ENCODE data around the gene KATNAL2. TPM values are rescaled to one million over a fixed set of nuclear protein-coding genes. Genes with fewer than 3 reads are reported as not detected.

KATNAL2 gene
- total RNA-seq, 4 donors from 2014 or later, result 2.8 to 14.3 (median 3.6) TPM; not detected in 1

DNA sequence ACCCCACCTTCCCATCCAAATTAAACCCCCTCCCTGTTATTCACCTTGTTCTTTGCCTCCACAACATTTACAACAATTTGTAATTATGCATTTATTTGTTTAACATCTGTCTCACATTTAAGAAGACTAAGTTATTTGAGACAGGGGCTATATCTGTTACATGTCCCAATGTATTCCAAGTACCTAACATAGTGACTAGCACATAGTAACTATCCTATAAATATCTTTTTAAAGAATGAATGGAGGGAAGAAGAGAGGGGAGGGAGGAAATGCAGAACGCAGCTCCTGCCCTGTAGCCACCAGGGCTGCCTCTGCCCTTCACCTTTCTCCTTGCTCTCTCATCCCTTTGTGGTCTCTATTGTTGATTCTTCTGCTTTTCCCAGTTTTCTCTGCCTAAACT, 192.3 kb downstream of the KATNAL2 start:
- no peak for TF ChIP-seq POLR2A (IDR thresholded peaks at IDR 0.05)
- TF ChIP-seq, protein P1, sequence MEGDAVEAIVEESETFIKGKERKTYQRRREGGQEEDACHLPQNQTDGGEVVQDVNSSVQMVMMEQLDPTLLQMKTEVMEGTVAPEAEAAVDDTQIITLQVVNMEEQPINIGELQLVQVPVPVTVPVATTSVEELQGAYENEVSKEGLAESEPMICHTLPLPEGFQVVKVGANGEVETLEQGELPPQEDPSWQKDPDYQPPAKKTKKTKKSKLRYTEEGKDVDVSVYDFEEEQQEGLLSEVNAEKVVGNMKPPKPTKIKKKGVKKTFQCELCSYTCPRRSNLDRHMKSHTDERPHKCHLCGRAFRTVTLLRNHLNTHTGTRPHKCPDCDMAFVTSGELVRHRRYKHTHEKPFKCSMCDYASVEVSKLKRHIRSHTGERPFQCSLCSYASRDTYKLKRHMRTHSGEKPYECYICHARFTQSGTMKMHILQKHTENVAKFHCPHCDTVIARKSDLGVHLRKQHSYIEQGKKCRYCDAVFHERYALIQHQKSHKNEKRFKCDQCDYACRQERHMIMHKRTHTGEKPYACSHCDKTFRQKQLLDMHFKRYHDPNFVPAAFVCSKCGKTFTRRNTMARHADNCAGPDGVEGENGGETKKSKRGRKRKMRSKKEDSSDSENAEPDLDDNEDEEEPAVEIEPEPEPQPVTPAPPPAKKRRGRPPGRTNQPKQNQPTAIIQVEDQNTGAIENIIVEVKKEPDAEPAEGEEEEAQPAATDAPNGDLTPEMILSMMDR (IDR thresholded peaks at IDR 0.05), result no peak
- no peaks in the 10 kb centered on the region for H3K36me3 ChIP-seq
- H3K27ac ChIP-seq, result no peak overlapping the region
- no peaks in the 10 kb centered on the region for H3K27me3 ChIP-seq
- H3K9me3 ChIP-seq, result no peaks in the 10 kb centered on the region
- intact Hi-C loops (cut with DNase I; ENCODE audit: low total_unique reads), result no loop called here
- no peak overlapping the region for H3K4me3 ChIP-seq
- H3K4me1 ChIP-seq, result no peaks in the 10 kb centered on the region
- DNase-seq, result no peak

DNA sequence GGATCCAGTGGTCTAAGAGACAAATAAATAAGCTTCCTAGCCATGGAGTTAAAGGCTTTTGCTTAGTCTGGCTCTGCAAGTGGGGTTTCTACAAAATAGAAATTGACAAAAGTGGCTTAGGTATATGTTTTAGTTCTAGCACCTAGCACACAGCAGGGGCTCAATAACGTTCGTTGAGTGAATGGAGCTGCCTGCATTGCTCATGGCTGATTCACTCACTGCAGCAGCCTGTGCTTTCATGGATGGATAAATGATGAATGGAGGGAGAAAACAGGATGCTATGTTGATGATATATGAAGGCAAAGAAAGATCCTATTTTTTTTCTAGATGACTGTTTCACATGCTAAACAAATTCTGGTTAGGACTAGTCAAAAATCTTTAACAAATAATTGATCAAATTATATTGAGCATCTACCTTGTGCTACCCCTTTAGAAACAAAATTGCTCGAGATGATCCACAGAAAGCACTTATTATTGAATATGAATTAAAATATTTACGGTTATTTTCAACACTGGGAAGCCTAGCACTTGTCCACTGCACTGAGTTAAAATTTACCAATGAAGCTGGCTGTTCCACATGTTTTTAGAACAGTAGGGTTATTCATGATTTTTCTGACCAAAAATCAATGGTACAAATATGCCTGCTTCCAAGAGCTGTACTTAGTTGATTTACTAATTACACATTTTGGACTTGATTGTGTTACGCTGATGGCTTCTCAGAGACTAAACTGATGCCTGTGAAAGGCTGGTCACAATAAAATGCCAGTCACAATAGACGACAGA, 193.3 kb downstream of the KATNAL2 start:
- Histone ChIP-seq H3K4me3 (no peak overlapping the region), H3K27me3 (no peaks in the 10 kb centered on the region), H3K36me3 (no peaks in the 10 kb centered on the region), H3K27ac (no peak overlapping the region), H3K9me3 (no peaks in the 10 kb centered on the region), H3K4me1 (no peaks in the 10 kb centered on the region)
- intact Hi-C loops (cut with DNase I; ENCODE audit: low total_unique reads), result no loop called here
- no peak for DNase-seq
- no peak for TF ChIP-seq POLR2A (IDR thresholded peaks at IDR 0.05)
- TF ChIP-seq, protein P1 (IDR thresholded peaks at IDR 0.05), result no peak

DNA sequence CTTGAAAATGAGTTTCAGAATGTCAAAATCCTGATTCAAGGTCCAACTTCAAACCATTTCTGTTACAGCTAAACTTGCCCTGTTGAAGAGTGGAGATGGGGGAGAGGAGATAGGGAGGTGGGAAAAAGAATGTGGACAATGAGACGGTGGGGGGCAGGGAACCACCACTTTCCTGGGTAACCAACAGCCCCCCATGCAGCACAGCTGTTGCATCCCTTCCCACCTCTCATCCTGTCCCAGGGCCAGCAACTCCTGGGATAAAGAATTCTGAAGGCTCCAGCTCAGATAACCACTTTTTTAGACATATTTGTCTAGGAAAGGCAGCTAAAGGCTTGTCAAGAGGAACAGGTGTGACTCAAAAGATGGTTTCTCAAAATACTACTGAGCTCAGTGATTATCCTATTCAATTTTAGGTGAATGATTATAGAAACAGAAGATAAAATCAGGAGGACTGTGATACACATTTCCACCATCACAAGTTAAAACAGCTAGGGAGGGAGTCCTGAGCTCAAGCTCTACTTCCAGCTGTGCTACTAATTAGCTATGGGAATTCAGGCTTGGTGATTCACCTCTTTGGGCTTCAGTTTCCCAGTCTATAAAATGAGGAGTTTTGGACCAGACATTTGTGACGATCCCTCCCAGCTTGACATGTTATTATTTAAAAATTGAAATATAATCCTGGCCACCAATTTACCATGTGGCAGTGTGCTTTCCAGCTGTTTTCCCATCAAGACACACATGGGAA, 196.6 kb downstream of the KATNAL2 start:
- TF ChIP-seq POLR2A (IDR thresholded peaks at IDR 0.05), result no peak
- TF ChIP-seq, protein P1 (IDR thresholded peaks at IDR 0.05), result no peak
- no peak overlapping the region for H3K27ac ChIP-seq
- no peaks in the 10 kb centered on the region for H3K36me3 ChIP-seq
- H3K4me3 ChIP-seq, result no peak overlapping the region
- intact Hi-C loops (cut with DNase I; ENCODE audit: low total_unique reads), result no loop called here
- H3K9me3 ChIP-seq, result no peaks in the 10 kb centered on the region
- no peaks in the 10 kb centered on the region for H3K4me1 ChIP-seq
- no peaks in the 10 kb centered on the region for H3K27me3 ChIP-seq
- DNase-seq, result no peak

DNA sequence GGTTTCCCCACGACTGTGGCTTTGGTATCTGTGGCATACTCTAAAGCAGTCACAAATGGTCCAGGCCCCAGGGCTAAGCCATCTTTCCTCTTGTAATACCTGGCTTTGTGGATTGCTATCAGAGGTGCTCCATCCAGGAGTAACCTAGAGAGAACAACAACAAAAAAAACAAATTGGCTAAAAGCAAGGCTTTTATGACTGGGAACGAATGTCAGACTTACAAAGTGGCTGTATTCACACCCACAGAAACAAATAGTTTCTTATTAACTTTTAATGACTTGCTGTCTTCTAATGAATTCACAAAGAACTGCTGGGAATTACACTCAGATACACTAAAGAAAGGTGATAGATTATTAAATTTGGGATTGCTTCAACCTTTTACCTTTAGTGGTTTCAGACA, 197.8 kb downstream of the KATNAL2 start:
- Histone ChIP-seq H3K27me3 (no peaks in the 10 kb centered on the region), H3K9me3 (no peaks in the 10 kb centered on the region), H3K4me1 (no peaks in the 10 kb centered on the region), H3K4me3 (no peak overlapping the region), H3K36me3 (no peaks in the 10 kb centered on the region), H3K27ac (no peak overlapping the region)
- intact Hi-C loops (cut with DNase I; ENCODE audit: low total_unique reads), result no loop called here
- TF ChIP-seq POLR2A (IDR thresholded peaks at IDR 0.05), result no peak
- no peak for DNase-seq

DNA sequence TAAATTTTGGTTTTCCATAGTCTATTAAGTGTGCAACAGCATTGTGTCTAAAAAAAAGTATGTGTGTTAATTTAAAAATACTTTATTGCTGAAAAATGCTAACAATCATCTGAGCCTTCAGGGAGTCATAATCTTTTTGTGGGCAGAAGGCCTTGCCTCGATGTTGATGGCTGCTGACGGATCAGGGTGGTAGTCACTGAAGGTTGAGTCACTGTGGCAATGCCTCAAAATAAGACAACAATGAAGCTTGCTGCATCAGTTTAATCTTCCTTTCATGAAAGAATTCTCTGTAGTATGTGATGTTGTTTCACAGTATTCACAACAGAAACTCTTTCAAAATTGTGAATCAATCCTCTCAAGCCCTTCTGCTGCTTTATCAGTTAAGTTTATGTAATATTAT, 201.6 kb downstream of the KATNAL2 start:
- intact Hi-C loops (cut with DNase I; ENCODE audit: low total_unique reads), result no loop called here
- H3K9me3 ChIP-seq, result no peaks in the 10 kb centered on the region
- DNase-seq, result no peak
- H3K4me3 ChIP-seq, result no peak overlapping the region
- H3K27ac ChIP-seq, result no peak overlapping the region
- no peaks in the 10 kb centered on the region for H3K27me3 ChIP-seq
- no peaks in the 10 kb centered on the region for H3K4me1 ChIP-seq
- H3K36me3 ChIP-seq, result no peaks in the 10 kb centered on the region
- TF ChIP-seq, protein P1 (IDR thresholded peaks at IDR 0.05), result no peak
- no peak for TF ChIP-seq POLR2A (IDR thresholded peaks at IDR 0.05)
